GM23338 (cell line): Measurements from ENCODE around the gene ZNF518B. TPM values are rescaled to one million over a fixed set of nuclear protein-coding genes. Genes with fewer than 3 reads are reported as not detected.

ENCODE experiments used
- ATAC-seq: fragments of 200-7000 bp; cut with Tn5 transposase; 3 replicates; pipeline ENCODE4 v1.9.1; 2020
- DNase-seq: peaks from one replicate; pipeline ENCODE4 v3.0.0-alpha.2; 2015; ENCODE audit warnings: low spot score
- H2AFZ ChIP-seq: fragments of 200-600 bp; sonication (generic); 2 replicates; pipeline ENCODE4 v1.8.0; 2016; ENCODE audit warnings: antibody characterized with exemption, mild to moderate bottlenecking, moderate library complexity
- H3F3A ChIP-seq: fragments of 200-600 bp; sonication (generic); replicated peaks from 2 replicates; pipeline ENCODE4 v1.8.0; 2017; ENCODE audit warnings: antibody characterized with exemption, mixed run types, low read depth
- H3K27ac ChIP-seq: fragments of 200-600 bp; sonication (generic); 2 replicates; pipeline ENCODE4 v1.6.1; 2016; ENCODE audit warnings: low read depth
- H3K27me3 ChIP-seq: fragments of 200-600 bp; sonication (generic); 2 replicates; pipeline ENCODE4 v1.8.0; 2016; ENCODE audit warnings: mild to moderate bottlenecking, mixed run types, moderate library complexity; ENCODE audit not compliant: insufficient read depth
- H3K36me3 ChIP-seq: fragments of 200-600 bp; sonication (generic); 2 replicates; pipeline ENCODE4 v1.8.0; 2016; ENCODE audit warnings: mild to moderate bottlenecking; ENCODE audit not compliant: insufficient read depth
- H3K4me1 ChIP-seq: fragments of 200-600 bp; sonication (generic); 2 replicates; pipeline ENCODE4 v1.8.0; 2016; ENCODE audit warnings: mild to moderate bottlenecking, moderate library complexity; ENCODE audit not compliant: insufficient read depth
- H3K4me2 ChIP-seq: fragments of 200-600 bp; sonication (generic); 2 replicates; pipeline ENCODE4 v1.7.1; 2017; ENCODE audit warnings: mixed run types
- H3K4me3 ChIP-seq: fragments of 200-600 bp; sonication (generic); 2 replicates; pipeline ENCODE4 v1.6.1; 2016; ENCODE audit warnings: mixed run types
- H3K79me2 ChIP-seq: fragments of 200-600 bp; sonication (generic); replicated peaks from 2 replicates; pipeline ENCODE4 v1.8.0; 2017; ENCODE audit warnings: mild to moderate bottlenecking; ENCODE audit not compliant: insufficient read depth
- H3K9me2 ChIP-seq: fragments of 200-600 bp; sonication (generic); 2 replicates; pipeline ENCODE4 v1.8.0; 2017; ENCODE audit not compliant: insufficient read depth
- H4K20me1 ChIP-seq: fragments of 200-600 bp; sonication (generic); replicated peaks from 2 replicates; pipeline ENCODE4 v1.8.0; 2017; ENCODE audit warnings: mild to moderate bottlenecking; ENCODE audit not compliant: insufficient read depth
- H3K27ac Mint-ChIP-seq: 2 replicates; pipeline ENCODE4 v1.8.0; 2020; ENCODE audit warnings: inconsistent platforms, mild to moderate bottlenecking, moderate library complexity, mixed read lengths
- H3K27me3 Mint-ChIP-seq: 3 replicates; pipeline ENCODE4 v1.8.0; 2022; ENCODE audit warnings: low read depth, mild to moderate bottlenecking, moderate library complexity, mixed read lengths, inconsistent platforms; ENCODE audit not compliant: insufficient read depth, poor library complexity
- H3K36me3 Mint-ChIP-seq: 3 replicates; pipeline ENCODE4 v1.8.0; 2021; ENCODE audit warnings: low read depth, mild to moderate bottlenecking, inconsistent platforms, moderate library complexity, mixed read lengths
- H3K4me1 Mint-ChIP-seq: 3 replicates; pipeline ENCODE4 v1.8.0; 2020; ENCODE audit warnings: mild to moderate bottlenecking, inconsistent platforms, mixed read lengths
- H3K4me3 Mint-ChIP-seq: 3 replicates; pipeline ENCODE4 v1.8.0; 2021; ENCODE audit warnings: moderate library complexity, mild to moderate bottlenecking, inconsistent platforms, mixed read lengths
- H3K9me3 Mint-ChIP-seq: 3 replicates; pipeline ENCODE4 v1.8.0; 2020; ENCODE audit warnings: moderate library complexity, mild to moderate bottlenecking, inconsistent platforms, mixed read lengths
- CREB1 ChIP-seq: fragments of 250-450 bp; sonication (Bioruptor Pico); IDR thresholded peaks from 2 replicates; pipeline ENCODE4 v1.5.0; 2020; ENCODE audit warnings: low read depth, mild to moderate bottlenecking, moderate library complexity
- EZH2 ChIP-seq: fragments of 200-600 bp; sonication (generic); IDR thresholded peaks from one replicate; pipeline ENCODE4 v1.8.0; 2017; ENCODE audit warnings: antibody characterized with exemption, mild to moderate bottlenecking, low read depth; ENCODE audit not compliant: unreplicated experiment
- EZH2phosphoT487 ChIP-seq: fragments of 200-600 bp; sonication (generic); IDR thresholded peaks from one replicate; pipeline ENCODE4 v1.8.1; 2018; ENCODE audit warnings: antibody characterized with exemption; ENCODE audit not compliant: unreplicated experiment
- JUNB ChIP-seq: IDR thresholded peaks from one replicate; pipeline ENCODE4 v1.6.1; 2016; ENCODE audit warnings: antibody characterized with exemption; ENCODE audit not compliant: unreplicated experiment
- NANOG ChIP-seq: IDR thresholded peaks from 2 replicates; pipeline ENCODE4 v1.6.1; 2016; ENCODE audit warnings: antibody characterized with exemption, borderline replicate concordance
- POLR2AphosphoS5 ChIP-seq: IDR thresholded peaks from 2 replicates; pipeline ENCODE4 v1.6.1; 2016; ENCODE audit warnings: antibody characterized with exemption, low read depth
- polyA plus RNA-seq: library from polyadenylated mRNA; unstranded; fragments of >200 nt; fragmentation: Nextera tagmentation; extraction: Ambion mirVana; gene quantifications from 2 replicates; pipeline ENCODE4 v1.2.1, GENCODE V29; 2016
- total RNA-seq: library from RNA; depleted of rRNA; stranded (reverse); fragments of >200 nt; shearing (Covaris generic); gene quantifications from 2 replicates; pipeline ENCODE4 v1.2.3, GENCODE V29; 2014
- TF ChIP-seq, protein P1 (sequence below): IDR thresholded peaks from 2 replicates; pipeline ENCODE4 v1.6.1; 2016; ENCODE audit warnings: antibody characterized with exemption
- TF ChIP-seq, protein P2 (sequence below), 2 experiments: fragments of 200-600 bp in 1 of 2; sonication (generic) in 1 of 2; conservative IDR thresholded peaks; 2 replicates each; pipeline versions ENCODE4 v1.5.1 to v1.6.1; 2016 to 2017; ENCODE audit warnings: antibody characterized with exemption in 2 of 2, low read depth in 2 of 2, mild to moderate bottlenecking in 2 of 2, moderate library complexity in 1 of 2
- TF ChIP-seq, protein P3 (sequence below): IDR thresholded peaks from one replicate; pipeline ENCODE4 v1.6.1; 2018; ENCODE audit warnings: antibody characterized with exemption; ENCODE audit not compliant: unreplicated experiment

The ZNF518B gene
- total and polyA plus RNA-seq, 2 experiments from 2014 or later: 2.9 to 10.8 TPM

DNA sequence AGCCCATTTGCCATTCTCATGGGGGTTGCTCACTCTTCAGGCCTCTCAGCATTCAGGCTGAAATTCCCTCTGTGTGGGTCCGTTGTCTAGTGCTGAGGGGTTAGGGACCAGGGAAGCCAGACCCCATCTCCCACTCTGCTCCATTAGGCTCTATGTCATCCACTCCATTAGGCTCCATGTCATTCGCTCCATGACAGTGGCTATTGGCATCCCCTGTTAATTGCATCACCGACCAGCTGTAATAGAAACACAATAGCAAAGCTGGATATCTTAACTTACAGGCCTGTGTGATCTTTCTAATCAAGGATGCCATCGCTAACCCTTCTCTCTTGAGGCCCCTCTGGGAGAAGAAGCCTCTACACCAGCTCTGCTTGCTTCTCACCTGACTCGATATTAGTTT lies 25.7 kb upstream of the ZNF518B start:
- H3K36me3 ChIP-seq: no peaks in the 10 kb centered on the region
- Mint-ChIP-seq H3K4me1 (peaks cover 5% of the 10 kb centered on the region; the same call in 2 of the 3 replicates), H3K4me3 (no peak overlapping the region), H3K27ac (no peak overlapping the region), H3K27me3 (no peaks in the 10 kb centered on the region), H3K9me3 (no peaks in the 10 kb centered on the region), H3K36me3 (no peaks in the 10 kb centered on the region)
- H4K20me1 ChIP-seq: no peaks in the 10 kb centered on the region
- H3K27me3 ChIP-seq: no peaks in the 10 kb centered on the region
- no peak overlapping the region for H3K4me2 ChIP-seq
- H3K79me2 ChIP-seq: no peaks in the 10 kb centered on the region
- no peak for TF ChIP-seq EZH2phosphoT487
- TF ChIP-seq, protein P1, sequence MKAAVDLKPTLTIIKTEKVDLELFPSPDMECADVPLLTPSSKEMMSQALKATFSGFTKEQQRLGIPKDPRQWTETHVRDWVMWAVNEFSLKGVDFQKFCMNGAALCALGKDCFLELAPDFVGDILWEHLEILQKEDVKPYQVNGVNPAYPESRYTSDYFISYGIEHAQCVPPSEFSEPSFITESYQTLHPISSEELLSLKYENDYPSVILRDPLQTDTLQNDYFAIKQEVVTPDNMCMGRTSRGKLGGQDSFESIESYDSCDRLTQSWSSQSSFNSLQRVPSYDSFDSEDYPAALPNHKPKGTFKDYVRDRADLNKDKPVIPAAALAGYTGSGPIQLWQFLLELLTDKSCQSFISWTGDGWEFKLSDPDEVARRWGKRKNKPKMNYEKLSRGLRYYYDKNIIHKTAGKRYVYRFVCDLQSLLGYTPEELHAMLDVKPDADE: no peak
- TF ChIP-seq, protein P2, sequence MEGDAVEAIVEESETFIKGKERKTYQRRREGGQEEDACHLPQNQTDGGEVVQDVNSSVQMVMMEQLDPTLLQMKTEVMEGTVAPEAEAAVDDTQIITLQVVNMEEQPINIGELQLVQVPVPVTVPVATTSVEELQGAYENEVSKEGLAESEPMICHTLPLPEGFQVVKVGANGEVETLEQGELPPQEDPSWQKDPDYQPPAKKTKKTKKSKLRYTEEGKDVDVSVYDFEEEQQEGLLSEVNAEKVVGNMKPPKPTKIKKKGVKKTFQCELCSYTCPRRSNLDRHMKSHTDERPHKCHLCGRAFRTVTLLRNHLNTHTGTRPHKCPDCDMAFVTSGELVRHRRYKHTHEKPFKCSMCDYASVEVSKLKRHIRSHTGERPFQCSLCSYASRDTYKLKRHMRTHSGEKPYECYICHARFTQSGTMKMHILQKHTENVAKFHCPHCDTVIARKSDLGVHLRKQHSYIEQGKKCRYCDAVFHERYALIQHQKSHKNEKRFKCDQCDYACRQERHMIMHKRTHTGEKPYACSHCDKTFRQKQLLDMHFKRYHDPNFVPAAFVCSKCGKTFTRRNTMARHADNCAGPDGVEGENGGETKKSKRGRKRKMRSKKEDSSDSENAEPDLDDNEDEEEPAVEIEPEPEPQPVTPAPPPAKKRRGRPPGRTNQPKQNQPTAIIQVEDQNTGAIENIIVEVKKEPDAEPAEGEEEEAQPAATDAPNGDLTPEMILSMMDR (conservative IDR thresholded peaks at IDR 0.05; ENCODE audit: low read depth in 2 of 2): no peak
- TF ChIP-seq CREB1: no peak
- TF ChIP-seq POLR2AphosphoS5: no peak
- H3K9me2 ChIP-seq: no peaks in the 10 kb centered on the region
- no peaks in the 10 kb centered on the region for H3F3A ChIP-seq
- no peak overlapping the region for H3K4me3 ChIP-seq
- no peak for DNase-seq
- H3K4me1 ChIP-seq: no peaks in the 10 kb centered on the region
- no peak for ATAC-seq
- H2AFZ ChIP-seq: no peak overlapping the region
- H3K27ac ChIP-seq: no peak overlapping the region

DNA sequence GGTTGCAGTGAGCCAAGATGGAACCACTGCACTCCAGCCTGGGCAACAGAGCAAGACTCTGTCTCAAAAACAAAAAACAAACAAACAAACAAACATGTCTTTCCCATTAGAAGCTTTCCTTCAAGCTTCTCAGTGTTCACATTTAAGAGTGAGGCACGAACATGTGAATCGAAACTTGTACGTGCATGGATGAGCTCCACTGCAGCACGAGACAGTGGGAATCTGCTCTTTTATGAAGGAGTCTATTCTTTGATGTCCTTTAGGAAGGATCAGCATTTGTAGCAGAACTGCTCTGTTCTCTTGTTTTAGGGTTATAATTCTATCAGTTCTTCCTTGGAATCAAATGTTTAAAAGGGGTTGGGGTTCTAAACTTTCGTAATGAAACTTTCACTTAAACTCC lies 23.4 kb upstream of the ZNF518B start:
- Histone ChIP-seq H3K4me1 (no peaks in the 10 kb centered on the region), H3K79me2 (no peaks in the 10 kb centered on the region), H3K9me2 (no peaks in the 10 kb centered on the region), H2AFZ (peak overlapping the region; percentile 60; the same call in 1 of the 2 replicates), H3F3A (no peaks in the 10 kb centered on the region), H3K36me3 (no peaks in the 10 kb centered on the region), H3K27ac (no peak overlapping the region), H3K4me2 (no peak overlapping the region), H3K27me3 (no peaks in the 10 kb centered on the region), H3K4me3 (no peak overlapping the region), H4K20me1 (no peaks in the 10 kb centered on the region)
- Mint-ChIP-seq H3K4me1 (no peaks in the 10 kb centered on the region), H3K27ac (no peak overlapping the region), H3K4me3 (no peak overlapping the region), H3K27me3 (no peaks in the 10 kb centered on the region), H3K36me3 (no peaks in the 10 kb centered on the region), H3K9me3 (no peaks in the 10 kb centered on the region)
- ATAC-seq (no peak), DNase-seq (no peak)
- TF ChIP-seq, protein P2 (conservative IDR thresholded peaks at IDR 0.05; ENCODE audit: low read depth in 2 of 2): no peak
- no peak for TF ChIP-seq NANOG
- no peak for TF ChIP-seq JUNB
- TF ChIP-seq, protein P3, sequence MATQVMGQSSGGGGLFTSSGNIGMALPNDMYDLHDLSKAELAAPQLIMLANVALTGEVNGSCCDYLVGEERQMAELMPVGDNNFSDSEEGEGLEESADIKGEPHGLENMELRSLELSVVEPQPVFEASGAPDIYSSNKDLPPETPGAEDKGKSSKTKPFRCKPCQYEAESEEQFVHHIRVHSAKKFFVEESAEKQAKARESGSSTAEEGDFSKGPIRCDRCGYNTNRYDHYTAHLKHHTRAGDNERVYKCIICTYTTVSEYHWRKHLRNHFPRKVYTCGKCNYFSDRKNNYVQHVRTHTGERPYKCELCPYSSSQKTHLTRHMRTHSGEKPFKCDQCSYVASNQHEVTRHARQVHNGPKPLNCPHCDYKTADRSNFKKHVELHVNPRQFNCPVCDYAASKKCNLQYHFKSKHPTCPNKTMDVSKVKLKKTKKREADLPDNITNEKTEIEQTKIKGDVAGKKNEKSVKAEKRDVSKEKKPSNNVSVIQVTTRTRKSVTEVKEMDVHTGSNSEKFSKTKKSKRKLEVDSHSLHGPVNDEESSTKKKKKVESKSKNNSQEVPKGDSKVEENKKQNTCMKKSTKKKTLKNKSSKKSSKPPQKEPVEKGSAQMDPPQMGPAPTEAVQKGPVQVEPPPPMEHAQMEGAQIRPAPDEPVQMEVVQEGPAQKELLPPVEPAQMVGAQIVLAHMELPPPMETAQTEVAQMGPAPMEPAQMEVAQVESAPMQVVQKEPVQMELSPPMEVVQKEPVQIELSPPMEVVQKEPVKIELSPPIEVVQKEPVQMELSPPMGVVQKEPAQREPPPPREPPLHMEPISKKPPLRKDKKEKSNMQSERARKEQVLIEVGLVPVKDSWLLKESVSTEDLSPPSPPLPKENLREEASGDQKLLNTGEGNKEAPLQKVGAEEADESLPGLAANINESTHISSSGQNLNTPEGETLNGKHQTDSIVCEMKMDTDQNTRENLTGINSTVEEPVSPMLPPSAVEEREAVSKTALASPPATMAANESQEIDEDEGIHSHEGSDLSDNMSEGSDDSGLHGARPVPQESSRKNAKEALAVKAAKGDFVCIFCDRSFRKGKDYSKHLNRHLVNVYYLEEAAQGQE: no peak
- TF ChIP-seq EZH2: no peak
- no peak for TF ChIP-seq EZH2phosphoT487
- TF ChIP-seq, protein P1: no peak
- no peak for TF ChIP-seq POLR2AphosphoS5
